ENCODE results near the gene ODAD2.

- TF ChIP-seq POLR2A (IDR thresholded peaks at IDR 0.05; ENCODE audit: low read depth, low read length), result no peak
- no peak for TF ChIP-seq TAF1 (IDR thresholded peaks at IDR 0.05; ENCODE audit: low read depth, low read length)
Observed at GRCh38 chr10:27997865-27998177, 1.1 kb downstream of the ODAD2 start.
